GM12873 (cell line): ENCODE data around the gene MCM10.

Experiments used
- CTCF ChIP-seq: IDR thresholded peaks from 2 replicates; pipeline ENCODE4 v1.5.1; 2012; ENCODE audit warnings: low read depth, mild to moderate bottlenecking, moderate library complexity, low read length, control low read depth; ENCODE audit not compliant: insufficient read depth; ENCODE audit errors: missing control alignments

MCM10 gene

GRCh38 chr10:13184730-13185514 is 23.6 kb downstream of the MCM10 start:
- TF ChIP-seq CTCF = no peak

GRCh38 chr10:13187135-13187534 is 25.8 kb downstream of the MCM10 start:
- no peak for TF ChIP-seq CTCF

- no peak for TF ChIP-seq CTCF
These were observed 27.2 kb downstream of the MCM10 start for GRCh38 chr10:13188593-13188992.

DNA sequence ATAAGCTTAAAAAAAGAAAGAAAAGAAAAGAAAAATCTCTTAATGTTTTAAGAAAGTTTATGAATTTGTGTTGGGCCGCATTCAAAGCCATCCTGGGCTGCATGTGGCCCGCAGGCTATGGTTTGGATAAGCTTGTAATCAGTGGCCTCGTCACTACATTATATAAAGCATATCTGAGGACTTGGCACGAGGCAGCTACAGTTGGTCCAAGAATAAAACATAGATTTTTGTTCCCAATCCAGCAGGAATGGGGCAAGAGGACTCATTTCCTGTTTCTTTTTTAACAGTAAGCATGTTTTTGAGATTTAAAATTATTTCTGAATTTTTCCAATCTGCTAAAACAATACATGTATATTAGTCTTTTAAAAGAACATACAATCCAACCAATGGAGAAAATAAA is 28.6 kb downstream of the MCM10 start:
- TF ChIP-seq CTCF = no peak

- TF ChIP-seq CTCF = no peak
These were observed 29.5 kb downstream of the MCM10 start for GRCh38 chr10:13190816-13191215.

DNA sequence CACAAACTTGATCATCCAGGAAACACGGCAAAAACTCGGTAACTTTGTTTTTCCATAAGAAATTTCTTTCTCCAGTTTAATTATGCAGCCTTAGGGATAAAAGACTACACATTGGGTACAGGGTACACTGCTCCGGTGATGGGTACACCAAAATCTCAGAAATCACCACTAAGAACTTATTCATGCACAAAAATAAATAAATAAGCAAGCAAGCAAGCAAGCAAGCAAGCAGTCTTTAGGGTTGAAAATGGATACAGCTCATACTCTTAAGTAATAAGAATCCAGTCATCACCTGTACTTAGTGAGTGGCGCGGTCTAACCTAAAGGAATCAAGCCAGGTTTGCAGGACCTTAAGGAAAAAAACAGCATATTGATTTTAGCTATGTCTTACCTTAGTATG is 30.0 kb downstream of the MCM10 start:
- TF ChIP-seq CTCF = no peak

DNA sequence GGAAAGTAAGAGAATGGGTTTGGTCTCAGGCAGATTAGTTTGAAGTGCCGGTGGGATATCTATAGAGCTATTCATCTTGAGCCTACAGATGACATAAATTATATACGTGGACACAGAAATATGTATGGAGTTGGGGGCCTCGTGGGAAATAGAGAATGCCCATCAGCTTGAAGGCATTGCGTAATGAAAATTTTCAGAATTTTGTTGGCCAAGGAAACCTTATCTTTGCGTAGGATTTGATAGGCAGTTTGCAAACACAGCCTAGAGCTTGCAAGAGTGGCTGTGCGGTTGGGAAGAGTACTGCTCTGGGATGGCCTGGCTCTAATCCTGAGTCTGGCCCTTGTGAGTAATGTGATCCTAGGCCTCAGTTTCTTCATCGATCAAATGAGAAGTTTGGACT is 32.3 kb downstream of the MCM10 start:
- TF ChIP-seq CTCF = no peak
